DLD1 (cell line): Measurements from ENCODE around the gene ZNF473.

Source experiments
- in situ Hi-C: cut with HindIII; loops from 2 replicates; pipeline ENCODE4 v1.10.0; 2017; ENCODE audit warnings: low sequenced_read_pairs

The ZNF473 gene

GRCh38 chr19:50025794-50026549 is at the start of gene ZNF473:
Gene ZNF473, plus strand, starts transcription at chr19:50026005. Its CDS starts 5,078 bp downstream, at chr19:50031083.
- in situ Hi-C loops, result no loop called here

GRCh38 chr19:49976496-49976895 is 49.3 kb upstream of the ZNF473 start:
- in situ Hi-C loops, result no loop called here

DNA sequence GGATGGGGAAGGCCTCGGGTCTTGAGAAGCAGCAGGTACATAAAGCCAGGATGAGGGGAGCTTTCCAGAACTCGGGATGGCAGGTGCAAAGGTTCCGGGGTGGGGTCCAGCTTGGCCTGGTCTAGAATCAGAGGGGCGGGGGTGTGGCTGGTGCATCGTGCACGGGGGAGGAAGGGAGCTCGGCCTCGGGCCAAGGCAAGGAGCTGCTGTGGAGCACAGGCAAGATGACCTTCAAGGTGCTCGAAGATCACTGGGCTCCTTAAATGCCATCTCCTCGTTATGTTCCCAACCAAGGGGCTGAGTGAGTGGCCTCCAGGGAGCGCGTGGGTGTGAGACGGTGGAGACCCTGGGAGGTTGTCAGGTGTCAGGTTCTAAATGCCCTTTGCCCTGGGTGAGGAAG is 48.7 kb upstream of the ZNF473 start:
- in situ Hi-C loops, result no loop called here

DNA sequence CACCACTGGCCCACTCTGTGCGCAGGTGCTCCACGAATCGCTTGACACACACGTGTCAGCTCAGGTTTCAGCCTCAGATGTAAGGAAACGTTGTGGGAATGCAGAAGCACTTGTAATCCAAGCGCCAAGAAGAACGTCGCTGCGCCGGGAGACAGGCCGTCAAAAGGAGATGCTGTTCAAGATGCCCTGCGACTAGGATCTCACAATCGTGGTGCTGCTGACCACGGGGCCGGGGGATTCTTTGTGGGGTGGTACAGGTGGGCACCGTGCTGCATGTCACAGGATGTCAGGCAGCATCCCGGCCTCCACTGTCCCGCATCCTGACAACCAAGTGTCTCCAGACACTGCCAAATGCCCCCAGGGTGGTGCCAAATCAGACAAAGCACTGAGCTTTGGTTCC is 47.9 kb upstream of the ZNF473 start:
- in situ Hi-C loops, result no loop called here

- in situ Hi-C loops, result no loop called here
Measured at GRCh38 chr19:49978324-49978723, 47.5 kb upstream of the ZNF473 start.

DNA sequence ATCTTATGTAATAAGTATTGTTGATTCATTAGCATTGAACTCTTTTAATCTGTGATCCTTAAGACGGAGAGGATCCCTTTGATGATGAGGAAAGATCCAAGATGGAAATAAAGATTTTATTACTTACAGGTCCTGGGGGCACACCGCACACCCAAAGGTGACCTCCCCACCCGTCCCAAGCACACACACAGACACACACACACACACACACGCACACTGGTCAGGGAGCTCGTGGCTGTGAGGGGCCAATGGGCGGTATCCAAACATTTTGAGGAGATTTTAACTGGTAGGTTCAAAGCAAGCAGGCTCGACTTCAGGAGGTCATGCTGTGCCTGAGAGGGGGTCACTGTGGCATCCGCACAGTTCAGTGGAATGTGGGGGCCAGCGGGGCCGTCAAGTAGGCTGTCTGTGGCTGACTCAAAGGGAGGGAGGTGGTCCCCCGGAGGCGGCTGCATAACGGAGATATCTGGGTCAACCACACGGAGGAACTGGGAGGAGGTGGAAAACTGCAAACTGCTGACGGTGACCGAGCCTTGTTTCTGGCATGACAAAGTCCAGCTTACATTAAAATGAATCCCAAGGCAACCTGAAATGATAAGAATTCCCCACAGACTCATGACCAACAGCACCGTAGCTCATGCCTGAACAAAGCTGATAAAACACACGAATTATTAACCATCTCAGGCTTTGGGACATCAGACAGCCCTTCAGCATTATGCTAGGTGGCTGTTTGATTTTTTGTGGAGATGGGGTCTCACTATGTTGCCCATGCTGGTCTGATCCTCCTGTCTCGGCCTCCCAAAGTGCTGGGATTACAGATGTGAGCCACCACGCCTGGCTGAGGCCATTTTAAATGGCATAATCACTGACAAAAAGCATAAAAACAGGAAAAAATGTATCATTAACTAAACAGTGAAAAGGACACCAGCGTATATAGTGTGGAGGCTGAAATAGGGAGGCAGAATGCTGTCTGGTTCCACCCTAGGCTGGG is 43.9 kb upstream of the ZNF473 start:
- in situ Hi-C loops, result no loop called here

DNA sequence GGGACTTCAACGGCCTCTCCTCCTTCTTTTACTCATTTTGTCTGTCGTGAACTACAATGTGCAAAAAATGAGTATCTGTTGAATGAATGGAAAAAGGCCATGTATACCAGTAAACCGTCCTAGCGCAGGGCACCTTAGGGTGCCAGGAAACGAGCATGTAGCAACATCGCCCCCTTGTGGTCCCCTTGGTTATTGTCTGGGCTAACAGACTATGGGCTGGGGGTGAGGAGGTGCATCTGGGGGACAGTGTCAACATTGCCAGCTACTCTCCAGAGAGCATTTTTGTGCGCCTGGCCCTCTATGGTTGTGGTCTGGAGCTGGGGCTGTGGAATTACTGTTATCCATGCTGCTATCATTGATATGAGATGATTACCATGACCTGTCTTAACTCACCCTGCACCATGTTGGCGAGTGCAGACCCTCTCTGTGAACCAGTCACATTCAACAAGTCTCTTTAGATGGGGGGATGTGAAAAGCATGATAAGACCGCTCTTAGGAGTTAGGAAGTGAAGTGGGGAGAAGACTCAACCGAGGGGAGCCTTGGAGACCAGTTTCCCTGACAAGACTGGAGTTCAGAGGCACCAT is 42.1 kb upstream of the ZNF473 start:
- in situ Hi-C loops, result no loop called here

- in situ Hi-C loops, result no loop called here
Measured at GRCh38 chr19:49984491-49984890, 41.3 kb upstream of the ZNF473 start.

DNA sequence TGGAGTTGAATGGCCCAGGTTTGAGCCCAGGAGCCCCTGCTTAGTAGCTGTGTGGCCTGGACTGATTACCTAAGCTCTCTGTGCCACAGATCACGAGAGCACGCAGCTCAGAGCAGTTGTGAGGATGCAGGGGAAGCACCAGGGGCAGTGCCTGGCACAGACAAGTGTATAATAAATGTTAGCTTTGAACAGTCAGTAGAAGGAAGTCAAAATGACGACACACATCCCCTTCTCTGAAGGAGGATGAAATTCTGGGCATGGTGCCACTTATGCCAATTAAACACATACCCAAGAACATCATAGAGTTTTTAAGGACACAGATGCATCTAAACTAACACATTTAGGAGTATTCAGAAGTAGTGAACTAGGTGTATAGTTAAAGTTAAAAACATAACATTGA is 39.9 kb upstream of the ZNF473 start:
- in situ Hi-C loops, result no loop called here

DNA sequence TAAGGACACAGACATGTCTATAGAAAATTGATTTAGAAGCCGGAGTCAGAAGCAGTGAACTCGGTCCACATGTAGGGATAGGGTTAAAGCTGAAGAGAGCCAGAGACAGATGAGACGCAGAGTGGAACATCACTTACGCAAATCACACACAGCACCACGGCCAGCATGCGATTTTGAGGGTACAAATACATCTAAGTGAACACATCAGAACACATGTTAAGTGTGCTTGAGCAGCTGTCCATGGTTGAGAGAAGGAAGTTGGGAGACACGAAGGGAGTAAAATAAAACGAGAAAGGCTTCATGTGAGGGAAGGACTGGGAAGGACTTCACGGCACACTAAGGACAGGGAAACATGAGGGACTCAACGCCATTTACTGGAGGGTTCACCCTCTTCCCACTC is 39.5 kb upstream of the ZNF473 start:
- in situ Hi-C loops, result no loop called here

- in situ Hi-C loops, result no loop called here
Measured at GRCh38 chr19:49987159-49987698, 38.6 kb upstream of the ZNF473 start.

GRCh38 chr19:49988007-49988406 is 37.8 kb upstream of the ZNF473 start:
- in situ Hi-C loops, result no loop called here

- in situ Hi-C loops, result no loop called here
Measured at GRCh38 chr19:49988433-49988832, 37.4 kb upstream of the ZNF473 start.

GRCh38 chr19:49997709-49998108 is 28.1 kb upstream of the ZNF473 start:
- in situ Hi-C loops, result no loop called here

- in situ Hi-C loops, result loop anchor here (5.0 kb wide), 1 partner anchor 43 kb away; no protein-coding TSS in a partner anchor
Measured at GRCh38 chr19:49999371-50000010, 26.3 kb upstream of the ZNF473 start.

DNA sequence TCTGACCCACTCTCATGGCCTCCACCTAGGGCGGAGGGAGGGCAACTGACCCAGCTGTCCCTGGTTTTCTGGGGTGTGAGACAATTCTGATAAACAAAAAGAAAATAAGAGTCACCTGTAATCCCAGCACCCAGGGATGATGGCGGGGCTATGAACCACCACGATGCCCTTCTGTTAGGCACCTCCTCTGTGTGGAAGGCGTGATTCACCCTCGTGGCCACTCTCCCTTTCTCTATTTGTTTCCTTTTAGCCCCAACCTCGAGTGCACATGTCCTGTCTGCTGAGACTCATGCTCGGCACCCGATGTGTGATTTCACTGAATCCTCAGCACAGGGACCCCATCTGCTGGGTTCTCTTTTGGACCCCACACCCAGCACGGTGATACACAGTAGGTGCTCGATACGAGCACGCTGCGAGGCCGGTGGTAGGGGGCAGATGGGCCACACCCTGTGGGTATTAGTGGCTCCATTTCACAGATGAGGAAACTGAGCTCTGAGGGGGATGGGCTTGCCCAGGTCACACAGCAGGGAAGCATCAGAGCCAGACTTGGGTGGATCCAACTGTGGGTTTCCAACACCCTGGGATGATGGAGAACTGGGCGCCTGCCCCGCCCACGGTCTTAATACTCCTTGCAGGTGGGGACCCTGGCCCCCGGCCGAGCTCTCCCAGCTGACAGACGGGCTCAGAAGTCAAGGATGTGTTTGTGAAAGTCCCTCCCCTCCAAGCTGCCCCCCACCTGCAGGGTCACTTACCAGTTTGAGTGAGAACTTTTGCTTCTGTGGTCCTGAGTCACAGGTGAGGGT is 25.6 kb upstream of the ZNF473 start:
- in situ Hi-C loops, result loop anchor here (5.0 kb wide), 1 partner anchor 42 kb away; no protein-coding TSS in a partner anchor

GRCh38 chr19:50000841-50001557 is 24.8 kb upstream of the ZNF473 start:
- in situ Hi-C loops, result loop anchor here (5.0 kb wide), 1 partner anchor 41 kb away; no protein-coding TSS in a partner anchor

- in situ Hi-C loops, result loop anchor here (5.0 kb wide), 1 partner anchor 41 kb away; no protein-coding TSS in a partner anchor
Measured at GRCh38 chr19:50001775-50002174, 24.0 kb upstream of the ZNF473 start.
